B cell (primary cell): ENCODE data around the gene MYO1C.

Experiments used
- EZH2 ChIP-seq: IDR thresholded peaks from 2 replicates; pipeline ENCODE4 v1.6.1; 2012; ENCODE audit warnings: borderline replicate concordance, low read depth, mild to moderate bottlenecking, moderate library complexity, low read length; ENCODE audit not compliant: insufficient read depth, poor library complexity, severe bottlenecking
- TF ChIP-seq, protein P1 (sequence below): fragments of 200-600 bp; IDR thresholded peaks from one replicate; pipeline ENCODE4 v1.8.0; 2022; ENCODE audit warnings: antibody characterized with exemption, mild to moderate bottlenecking

DNA sequence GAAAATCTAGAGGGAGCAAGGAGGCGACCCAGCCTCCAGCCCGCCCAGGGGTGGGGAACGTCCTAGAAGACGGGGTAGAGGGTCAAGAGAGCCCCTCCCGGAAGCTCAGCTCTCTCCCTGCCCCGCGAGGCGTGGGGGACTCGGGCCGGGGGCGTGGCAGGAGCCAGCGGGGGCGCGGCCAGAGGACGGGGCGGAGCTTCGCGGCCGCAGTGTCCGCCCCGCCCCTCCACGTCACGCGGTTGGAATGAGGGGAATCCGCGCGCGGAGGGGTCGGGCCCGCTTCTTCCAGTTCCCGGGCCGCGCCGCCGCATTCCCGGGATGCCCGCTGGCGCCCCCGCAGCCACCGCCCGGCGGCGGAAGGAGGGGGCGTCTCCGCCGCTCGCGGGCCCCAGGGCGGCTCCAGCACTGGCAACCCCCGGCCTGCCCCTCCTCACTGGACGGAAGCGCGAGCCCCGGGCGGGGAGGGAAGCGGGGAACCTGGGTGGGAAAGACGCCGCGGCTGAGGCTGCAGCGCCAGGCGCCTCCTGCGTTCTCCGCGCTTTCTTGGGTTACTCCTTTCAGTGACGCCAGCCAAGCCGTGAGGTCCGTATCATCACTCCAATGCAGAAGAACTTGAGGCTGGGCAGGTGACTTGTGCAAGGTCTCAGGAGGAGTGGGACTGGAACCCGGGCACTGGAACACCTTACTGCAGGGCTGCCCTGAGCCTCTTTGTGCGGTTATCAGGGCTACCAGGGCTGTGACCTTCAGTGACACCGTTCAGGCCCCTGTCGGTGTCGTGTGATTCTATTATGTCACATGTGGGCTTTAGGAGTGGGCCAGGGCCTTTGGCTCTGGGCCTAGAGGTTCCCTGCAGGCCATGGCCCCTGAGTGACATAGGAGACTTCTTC lies 4.3 kb downstream of the MYO1C start:
- TF ChIP-seq, protein P1, sequence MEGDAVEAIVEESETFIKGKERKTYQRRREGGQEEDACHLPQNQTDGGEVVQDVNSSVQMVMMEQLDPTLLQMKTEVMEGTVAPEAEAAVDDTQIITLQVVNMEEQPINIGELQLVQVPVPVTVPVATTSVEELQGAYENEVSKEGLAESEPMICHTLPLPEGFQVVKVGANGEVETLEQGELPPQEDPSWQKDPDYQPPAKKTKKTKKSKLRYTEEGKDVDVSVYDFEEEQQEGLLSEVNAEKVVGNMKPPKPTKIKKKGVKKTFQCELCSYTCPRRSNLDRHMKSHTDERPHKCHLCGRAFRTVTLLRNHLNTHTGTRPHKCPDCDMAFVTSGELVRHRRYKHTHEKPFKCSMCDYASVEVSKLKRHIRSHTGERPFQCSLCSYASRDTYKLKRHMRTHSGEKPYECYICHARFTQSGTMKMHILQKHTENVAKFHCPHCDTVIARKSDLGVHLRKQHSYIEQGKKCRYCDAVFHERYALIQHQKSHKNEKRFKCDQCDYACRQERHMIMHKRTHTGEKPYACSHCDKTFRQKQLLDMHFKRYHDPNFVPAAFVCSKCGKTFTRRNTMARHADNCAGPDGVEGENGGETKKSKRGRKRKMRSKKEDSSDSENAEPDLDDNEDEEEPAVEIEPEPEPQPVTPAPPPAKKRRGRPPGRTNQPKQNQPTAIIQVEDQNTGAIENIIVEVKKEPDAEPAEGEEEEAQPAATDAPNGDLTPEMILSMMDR, result no peak
- no peak for TF ChIP-seq EZH2
